Central memory CD8-positive, alpha-beta T cell (primary cell): ENCODE results near the gene HS6ST3.

ENCODE experiments used
- ATAC-seq: fragments of 150-1000 bp; cut with Tn5 transposase; replicated peaks from 2 replicates; pipeline ENCODE4 v1.10.0; 2022; ENCODE audit warnings: mild to moderate bottlenecking, moderate FRiP score, moderate number of reproducible peaks; ENCODE audit not compliant: poor library complexity, severe bottlenecking; ENCODE audit errors: extremely low read depth
- DNase-seq, 2 donors: peaks; one replicate each; pipeline ENCODE4 v3.0.0; 2021; ENCODE audit warnings: low spot score in 2 of 2
- H3K27ac Mint-ChIP-seq: one replicate; pipeline ENCODE4 v1.8.0; 2022; ENCODE audit warnings: low read depth, mild to moderate bottlenecking, moderate library complexity, mixed read lengths
- H3K27me3 Mint-ChIP-seq: one replicate; pipeline ENCODE4 v1.8.0; 2022; ENCODE audit warnings: mixed read lengths
- H3K36me3 Mint-ChIP-seq: one replicate; pipeline ENCODE4 v1.8.0; 2022; ENCODE audit warnings: mild to moderate bottlenecking, moderate library complexity, mixed read lengths; ENCODE audit not compliant: insufficient read depth
- H3K4me1 Mint-ChIP-seq: one replicate; pipeline ENCODE4 v1.8.0; 2022; ENCODE audit warnings: mixed read lengths
- H3K4me3 Mint-ChIP-seq: one replicate; pipeline ENCODE4 v1.8.0; 2022; ENCODE audit warnings: mild to moderate bottlenecking, moderate library complexity, mixed read lengths
- H3K9me3 Mint-ChIP-seq: one replicate; pipeline ENCODE4 v1.8.0; 2022; ENCODE audit warnings: mixed read lengths

The HS6ST3 gene

GRCh38 chr13:96726651-96727050 lies 636.7 kb downstream of the HS6ST3 start:
- no peaks in the 10 kb centered on the region for H3K27me3 Mint-ChIP-seq
- no peaks in the 10 kb centered on the region for H3K36me3 Mint-ChIP-seq
- no peak for ATAC-seq
- DNase-seq: no peak
- H3K9me3 Mint-ChIP-seq: peaks cover 15% of the 10 kb centered on the region
- H3K4me1 Mint-ChIP-seq: no peaks in the 10 kb centered on the region
- H3K4me3 Mint-ChIP-seq: no peak overlapping the region
- no peak overlapping the region for H3K27ac Mint-ChIP-seq

- no peak for DNase-seq
- Mint-ChIP-seq H3K9me3 (peaks cover 14% of the 10 kb centered on the region), H3K27me3 (no peaks in the 10 kb centered on the region), H3K36me3 (no peaks in the 10 kb centered on the region), H3K4me3 (no peak overlapping the region), H3K27ac (no peak overlapping the region), H3K4me1 (no peaks in the 10 kb centered on the region)
- no peak for ATAC-seq
Observed at GRCh38 chr13:96728463-96728862, 638.6 kb downstream of the HS6ST3 start.

- H3K9me3 Mint-ChIP-seq: peaks cover 10% of the 10 kb centered on the region
- H3K4me1 Mint-ChIP-seq: no peaks in the 10 kb centered on the region
- H3K27me3 Mint-ChIP-seq: no peaks in the 10 kb centered on the region
- H3K4me3 Mint-ChIP-seq: no peak overlapping the region
- no peak for DNase-seq
- no peak for ATAC-seq
- H3K27ac Mint-ChIP-seq: no peak overlapping the region
- no peaks in the 10 kb centered on the region for H3K36me3 Mint-ChIP-seq
Observed at GRCh38 chr13:96730676-96731075, 640.8 kb downstream of the HS6ST3 start.

GRCh38 chr13:96734499-96734898 lies 644.6 kb downstream of the HS6ST3 start:
- H3K36me3 Mint-ChIP-seq: no peaks in the 10 kb centered on the region
- no peak overlapping the region for H3K27ac Mint-ChIP-seq
- H3K4me3 Mint-ChIP-seq: no peak overlapping the region
- ATAC-seq (no peak), DNase-seq (no peak)
- no peaks in the 10 kb centered on the region for H3K27me3 Mint-ChIP-seq
- peaks cover 23% of the 10 kb centered on the region for H3K9me3 Mint-ChIP-seq
- H3K4me1 Mint-ChIP-seq: no peaks in the 10 kb centered on the region

- Mint-ChIP-seq H3K4me3 (no peak overlapping the region), H3K4me1 (no peaks in the 10 kb centered on the region), H3K36me3 (no peaks in the 10 kb centered on the region), H3K9me3 (peaks cover 17% of the 10 kb centered on the region), H3K27me3 (no peaks in the 10 kb centered on the region), H3K27ac (no peak overlapping the region)
- ATAC-seq: no peak
- DNase-seq: no peak
Observed at GRCh38 chr13:96741779-96742178, 651.9 kb downstream of the HS6ST3 start.

- H3K9me3 Mint-ChIP-seq: peaks cover 11% of the 10 kb centered on the region
- H3K27me3 Mint-ChIP-seq: no peaks in the 10 kb centered on the region
- no peak overlapping the region for H3K27ac Mint-ChIP-seq
- no peak for ATAC-seq
- H3K36me3 Mint-ChIP-seq: no peaks in the 10 kb centered on the region
- H3K4me1 Mint-ChIP-seq: no peaks in the 10 kb centered on the region
- no peak overlapping the region for H3K4me3 Mint-ChIP-seq
- no peak for DNase-seq
Observed at GRCh38 chr13:96743296-96744089, 653.6 kb downstream of the HS6ST3 start.

- ATAC-seq: no peak
- Mint-ChIP-seq H3K4me1 (no peaks in the 10 kb centered on the region), H3K27ac (no peak overlapping the region), H3K27me3 (no peaks in the 10 kb centered on the region), H3K36me3 (no peaks in the 10 kb centered on the region), H3K4me3 (no peak overlapping the region), H3K9me3 (peaks cover 11% of the 10 kb centered on the region)
- no peak for DNase-seq
Observed at GRCh38 chr13:96744367-96745331, 654.7 kb downstream of the HS6ST3 start.

- ATAC-seq (no peak), DNase-seq (no peak)
- Mint-ChIP-seq H3K27ac (no peak overlapping the region), H3K27me3 (no peaks in the 10 kb centered on the region), H3K36me3 (no peaks in the 10 kb centered on the region), H3K4me3 (no peak overlapping the region), H3K9me3 (peaks cover 5% of the 10 kb centered on the region), H3K4me1 (no peaks in the 10 kb centered on the region)
Observed at GRCh38 chr13:96746886-96747285, 657.0 kb downstream of the HS6ST3 start.

- Mint-ChIP-seq H3K4me1 (no peaks in the 10 kb centered on the region), H3K27ac (no peak overlapping the region), H3K4me3 (no peak overlapping the region), H3K9me3 (peaks cover 5% of the 10 kb centered on the region), H3K27me3 (no peaks in the 10 kb centered on the region), H3K36me3 (no peaks in the 10 kb centered on the region)
- ATAC-seq (no peak), DNase-seq (no peak)
Observed at GRCh38 chr13:96749825-96750224, 659.9 kb downstream of the HS6ST3 start.

GRCh38 chr13:96751089-96751488 lies 661.2 kb downstream of the HS6ST3 start:
- Mint-ChIP-seq H3K4me1 (no peaks in the 10 kb centered on the region), H3K27me3 (no peaks in the 10 kb centered on the region), H3K9me3 (peaks cover 5% of the 10 kb centered on the region), H3K4me3 (no peak overlapping the region), H3K27ac (no peak overlapping the region), H3K36me3 (no peaks in the 10 kb centered on the region)
- DNase-seq (no peak), ATAC-seq (no peak)

- H3K27me3 Mint-ChIP-seq: no peaks in the 10 kb centered on the region
- no peaks in the 10 kb centered on the region for H3K4me1 Mint-ChIP-seq
- H3K27ac Mint-ChIP-seq: no peak overlapping the region
- H3K36me3 Mint-ChIP-seq: no peaks in the 10 kb centered on the region
- DNase-seq (no peak), ATAC-seq (no peak)
- H3K9me3 Mint-ChIP-seq: peaks cover 6% of the 10 kb centered on the region
- no peak overlapping the region for H3K4me3 Mint-ChIP-seq
Observed at GRCh38 chr13:96762876-96763275, 673.0 kb downstream of the HS6ST3 start.

- Mint-ChIP-seq H3K9me3 (peaks cover 12% of the 10 kb centered on the region), H3K27me3 (no peaks in the 10 kb centered on the region), H3K4me3 (no peak overlapping the region), H3K27ac (no peak overlapping the region), H3K4me1 (no peaks in the 10 kb centered on the region), H3K36me3 (no peaks in the 10 kb centered on the region)
- no peak for ATAC-seq
- DNase-seq: no peak
Observed at GRCh38 chr13:96766306-96766705, 676.4 kb downstream of the HS6ST3 start.

- ATAC-seq: no peak
- Mint-ChIP-seq H3K4me1 (no peaks in the 10 kb centered on the region), H3K27ac (no peak overlapping the region), H3K36me3 (no peaks in the 10 kb centered on the region), H3K4me3 (no peak overlapping the region), H3K9me3 (peaks cover 12% of the 10 kb centered on the region), H3K27me3 (no peaks in the 10 kb centered on the region)
- no peak for DNase-seq
Observed at GRCh38 chr13:96768524-96768923, 678.6 kb downstream of the HS6ST3 start.
